ENCODE data around the gene ZMIZ1. TPM values are rescaled to one million over a fixed set of nuclear protein-coding genes. Genes with fewer than 3 reads are reported as not detected.
A peak's percentile ranks its signal among the peaks of the same experiment; 100 is the strongest.

The ZMIZ1 gene
- total RNA-seq, 2 donors from 2014 or later, result 32.9 to 82.6 TPM

DNA sequence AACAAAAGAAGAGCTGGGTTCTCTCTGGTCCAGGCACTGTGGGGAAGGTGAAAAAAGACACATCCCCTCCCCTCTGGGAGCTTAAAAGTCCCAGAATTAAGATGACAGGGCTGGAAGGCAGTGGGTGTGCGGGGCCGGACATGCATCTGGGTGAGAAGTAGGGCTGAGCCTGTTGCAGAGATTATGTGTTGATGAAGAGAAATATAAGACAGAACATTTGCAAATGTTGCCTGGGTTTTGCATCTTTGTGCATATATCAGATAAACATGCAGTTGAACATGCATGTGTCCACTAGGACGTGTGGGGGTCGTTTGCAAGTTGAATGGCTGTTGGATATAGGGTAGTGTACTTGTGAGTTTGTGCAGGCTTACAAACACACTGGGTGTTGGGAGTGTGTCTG lies 184.2 kb downstream of the ZMIZ1 start:
- Mint-ChIP-seq H3K36me3 (ENCODE audit: low read depth) (peaks cover 2% of the 10 kb centered on the region), H3K27ac (no peak overlapping the region), H3K4me1 (peaks cover 23% of the 10 kb centered on the region), H3K4me3 (no peak overlapping the region), H3K9me3 (no peaks in the 10 kb centered on the region), H3K27me3 (no peaks in the 10 kb centered on the region)
- no peak for ATAC-seq (replicated peaks)

- Mint-ChIP-seq H3K4me3 (no peak overlapping the region), H3K4me1 (peaks cover 21% of the 10 kb centered on the region), H3K36me3 (ENCODE audit: low read depth) (no peaks in the 10 kb centered on the region), H3K27ac (no peak overlapping the region), H3K9me3 (no peaks in the 10 kb centered on the region), H3K27me3 (no peaks in the 10 kb centered on the region)
- no peak for ATAC-seq (replicated peaks)
These were observed 184.9 kb downstream of the ZMIZ1 start for GRCh38 chr10:79253704-79254103.

DNA sequence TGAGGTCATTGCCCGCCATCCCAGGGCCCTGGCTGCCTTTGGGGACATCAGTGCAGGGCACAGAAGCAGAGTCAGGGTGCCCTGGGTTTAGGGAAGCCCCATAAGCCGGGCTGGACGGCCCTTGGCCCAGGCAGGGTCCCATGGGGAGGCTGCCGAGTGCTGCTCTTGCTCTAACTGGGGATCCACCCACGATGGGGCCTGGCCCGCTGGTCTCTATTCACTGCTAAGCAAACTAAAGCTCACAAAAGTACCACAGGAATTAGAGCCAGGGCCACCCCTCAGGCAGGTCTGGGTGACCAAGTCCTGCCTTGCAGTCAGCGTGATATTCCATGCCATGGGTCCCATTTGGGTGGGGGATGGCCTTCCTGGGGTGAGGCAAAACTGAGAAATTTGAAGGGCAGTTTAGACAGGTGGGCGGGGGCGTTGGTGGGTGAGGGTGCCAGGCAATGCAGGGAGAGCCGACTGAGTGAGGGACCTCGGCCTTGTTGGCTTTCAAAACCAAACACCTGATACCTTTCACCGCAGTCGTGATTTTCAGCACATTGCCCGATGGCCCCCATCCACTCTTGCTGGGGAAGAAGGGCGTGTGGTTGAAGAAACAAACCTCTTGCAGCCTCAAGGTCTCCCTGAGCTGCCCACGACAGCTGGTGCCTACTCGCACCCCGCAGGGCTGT lies 185.7 kb downstream of the ZMIZ1 start:
- Mint-ChIP-seq H3K27me3 (no peaks in the 10 kb centered on the region), H3K9me3 (no peaks in the 10 kb centered on the region), H3K4me3 (no peak overlapping the region), H3K36me3 (ENCODE audit: low read depth) (no peaks in the 10 kb centered on the region), H3K27ac (no peak overlapping the region), H3K4me1 (peaks cover 23% of the 10 kb centered on the region)
- no peak for ATAC-seq (replicated peaks)

GRCh38 chr10:79255007-79255507 lies 186.3 kb downstream of the ZMIZ1 start:
- peaks cover 5% of the 10 kb centered on the region for H3K36me3 Mint-ChIP-seq (ENCODE audit: low read depth)
- H3K4me1 Mint-ChIP-seq, result peaks cover 23% of the 10 kb centered on the region
- ATAC-seq (replicated peaks), result peak; percentile 60
- H3K9me3 Mint-ChIP-seq, result no peaks in the 10 kb centered on the region
- no peaks in the 10 kb centered on the region for H3K27me3 Mint-ChIP-seq
- no peak overlapping the region for H3K27ac Mint-ChIP-seq
- no peak overlapping the region for H3K4me3 Mint-ChIP-seq

DNA sequence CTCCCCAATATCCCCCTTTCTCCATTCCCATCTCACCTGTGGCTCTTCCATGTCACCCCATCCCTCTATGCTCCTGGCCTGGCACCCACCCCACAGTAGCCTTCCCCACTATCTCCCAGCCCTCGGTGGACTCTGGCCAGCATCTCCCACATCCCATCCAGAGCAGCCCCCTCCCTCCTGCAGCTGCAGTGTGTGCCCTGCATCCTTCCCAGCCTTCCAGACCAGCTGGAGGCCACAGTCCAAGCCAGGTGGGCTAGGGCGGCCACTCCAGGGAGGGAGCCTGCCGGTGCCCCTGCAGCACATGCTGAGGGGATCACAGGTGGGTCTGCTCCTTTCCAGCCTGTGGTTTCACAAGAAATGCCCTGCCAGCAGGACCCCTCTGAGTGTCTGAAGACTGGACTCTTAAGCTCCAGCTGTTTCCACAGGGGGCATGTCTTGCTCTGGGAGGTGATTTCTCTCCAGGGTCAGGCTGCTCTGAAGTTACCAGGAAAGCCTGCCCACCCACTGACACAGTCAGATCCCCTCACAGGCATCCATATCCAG lies 187.6 kb downstream of the ZMIZ1 start:
- Mint-ChIP-seq H3K9me3 (no peaks in the 10 kb centered on the region), H3K27me3 (no peaks in the 10 kb centered on the region), H3K4me3 (no peak overlapping the region), H3K36me3 (ENCODE audit: low read depth) (peaks cover 7% of the 10 kb centered on the region), H3K4me1 (peaks cover 22% of the 10 kb centered on the region), H3K27ac (no peak overlapping the region)
- ATAC-seq (replicated peaks), result no peak

DNA sequence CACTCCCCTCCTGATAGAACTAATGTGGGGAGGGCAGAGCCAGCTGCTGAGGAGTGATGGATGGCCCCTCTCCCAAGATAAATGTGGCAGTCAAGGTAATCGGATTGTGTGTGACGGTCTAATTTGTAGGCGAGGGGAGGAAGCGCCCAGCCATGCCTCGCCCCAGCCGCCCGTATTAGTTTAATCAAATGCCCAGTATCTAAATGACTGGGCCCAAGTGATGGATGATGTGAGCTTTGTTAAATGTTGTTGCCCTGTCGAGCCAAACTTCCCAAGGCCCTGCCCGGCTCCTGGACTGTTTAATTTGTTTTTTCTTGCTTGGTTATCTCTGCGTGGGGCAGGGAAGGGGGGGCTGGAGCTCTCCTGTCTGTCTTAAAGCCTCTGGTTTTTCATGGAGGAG lies 190.1 kb downstream of the ZMIZ1 start:
- Mint-ChIP-seq H3K27me3 (no peaks in the 10 kb centered on the region), H3K9me3 (no peaks in the 10 kb centered on the region), H3K36me3 (ENCODE audit: low read depth) (peaks cover 12% of the 10 kb centered on the region), H3K4me1 (peaks cover 20% of the 10 kb centered on the region), H3K4me3 (no peak overlapping the region), H3K27ac (no peak overlapping the region)
- ATAC-seq (replicated peaks), result no peak

DNA sequence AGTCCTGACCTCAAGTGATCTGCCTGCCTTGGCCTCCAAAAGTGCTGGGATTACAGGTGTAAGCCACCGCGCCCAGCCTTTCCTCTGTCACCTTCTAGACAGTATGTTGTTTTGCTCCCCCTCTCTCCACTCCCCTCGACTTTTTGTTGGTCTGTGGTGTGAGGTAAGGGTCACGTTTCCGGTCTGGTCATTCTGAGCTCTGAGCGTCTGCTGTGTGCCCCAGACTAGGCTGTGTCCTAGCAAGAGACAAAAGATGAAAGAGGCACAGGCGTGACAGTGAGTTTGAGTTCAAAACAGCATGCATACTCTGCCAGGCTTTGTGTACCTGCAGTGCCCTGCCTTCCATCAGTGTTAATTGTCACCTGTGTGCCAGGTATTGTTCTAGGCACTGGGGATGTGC lies 191.1 kb downstream of the ZMIZ1 start:
- ATAC-seq (replicated peaks), result no peak
- H3K27me3 Mint-ChIP-seq, result no peaks in the 10 kb centered on the region
- H3K4me1 Mint-ChIP-seq, result peaks cover 20% of the 10 kb centered on the region
- no peak overlapping the region for H3K4me3 Mint-ChIP-seq
- H3K36me3 Mint-ChIP-seq (ENCODE audit: low read depth), result peaks cover 12% of the 10 kb centered on the region
- no peak overlapping the region for H3K27ac Mint-ChIP-seq
- H3K9me3 Mint-ChIP-seq, result no peaks in the 10 kb centered on the region

GRCh38 chr10:79260811-79261740 lies 192.3 kb downstream of the ZMIZ1 start:
- H3K4me1 Mint-ChIP-seq, result peaks cover 23% of the 10 kb centered on the region
- ATAC-seq (replicated peaks), result no peak
- no peak overlapping the region for H3K27ac Mint-ChIP-seq
- H3K9me3 Mint-ChIP-seq, result no peaks in the 10 kb centered on the region
- H3K36me3 Mint-ChIP-seq (ENCODE audit: low read depth), result peaks cover 17% of the 10 kb centered on the region
- no peaks in the 10 kb centered on the region for H3K27me3 Mint-ChIP-seq
- H3K4me3 Mint-ChIP-seq, result no peak overlapping the region

DNA sequence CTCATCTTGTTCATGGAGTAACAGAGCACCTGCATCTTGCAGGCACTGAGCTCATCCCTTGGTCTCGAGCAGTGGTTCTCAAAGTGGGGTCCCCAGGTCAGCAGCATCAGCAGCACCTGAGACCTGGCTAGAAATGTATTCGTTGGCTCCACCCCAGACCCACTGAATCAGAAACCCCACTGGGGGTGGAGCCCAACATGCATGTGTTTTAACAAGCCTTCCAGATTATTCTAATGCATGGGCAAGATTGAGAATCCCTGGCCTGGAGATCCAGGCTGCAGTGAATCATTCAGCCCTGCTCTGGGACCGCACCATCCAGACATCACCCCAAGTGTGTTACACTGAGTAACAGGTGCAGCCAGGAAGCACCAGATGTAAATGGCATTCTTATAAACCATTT lies 193.4 kb downstream of the ZMIZ1 start:
- Mint-ChIP-seq H3K4me1 (peaks cover 31% of the 10 kb centered on the region), H3K4me3 (no peak overlapping the region), H3K27ac (no peak overlapping the region), H3K9me3 (no peaks in the 10 kb centered on the region), H3K36me3 (ENCODE audit: low read depth) (peaks cover 17% of the 10 kb centered on the region), H3K27me3 (no peaks in the 10 kb centered on the region)
- no peak for ATAC-seq (replicated peaks)

GRCh38 chr10:79262959-79263746 lies 194.4 kb downstream of the ZMIZ1 start:
- no peaks in the 10 kb centered on the region for H3K27me3 Mint-ChIP-seq
- no peak overlapping the region for H3K27ac Mint-ChIP-seq
- H3K36me3 Mint-ChIP-seq (ENCODE audit: low read depth), result peaks cover 17% of the 10 kb centered on the region
- H3K4me1 Mint-ChIP-seq, result peaks cover 32% of the 10 kb centered on the region
- H3K9me3 Mint-ChIP-seq, result no peaks in the 10 kb centered on the region
- no peak overlapping the region for H3K4me3 Mint-ChIP-seq
- ATAC-seq (replicated peaks), result no peak

DNA sequence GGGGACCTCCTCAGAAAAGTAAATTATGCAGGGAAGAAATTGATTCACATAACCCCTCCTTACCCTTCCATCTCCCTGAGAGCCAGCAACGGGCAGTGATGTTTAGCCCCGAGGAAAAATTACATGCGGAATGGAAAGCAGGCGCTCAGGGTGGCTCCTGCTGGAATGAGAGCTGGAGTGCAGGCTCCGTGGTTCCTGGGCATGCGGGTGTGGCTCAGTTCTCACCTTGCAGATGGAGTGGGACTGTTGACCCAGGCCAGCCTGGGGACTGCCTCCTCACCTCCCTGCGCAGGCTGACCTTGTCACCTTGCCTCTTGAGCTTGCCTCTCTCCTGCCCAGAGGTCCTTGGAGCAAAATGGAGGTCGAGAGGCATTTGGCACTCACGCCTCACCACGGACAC lies 195.2 kb downstream of the ZMIZ1 start:
- no peak for ATAC-seq (replicated peaks)
- H3K27ac Mint-ChIP-seq, result peak overlapping the region; percentile 25
- no peak overlapping the region for H3K4me3 Mint-ChIP-seq
- no peaks in the 10 kb centered on the region for H3K9me3 Mint-ChIP-seq
- no peaks in the 10 kb centered on the region for H3K27me3 Mint-ChIP-seq
- H3K36me3 Mint-ChIP-seq (ENCODE audit: low read depth), result peaks cover 24% of the 10 kb centered on the region
- peaks cover 33% of the 10 kb centered on the region for H3K4me1 Mint-ChIP-seq

GRCh38 chr10:79264942-79265341 lies 196.2 kb downstream of the ZMIZ1 start:
- ATAC-seq (replicated peaks), result no peak
- Mint-ChIP-seq H3K4me1 (peaks cover 31% of the 10 kb centered on the region), H3K27me3 (no peaks in the 10 kb centered on the region), H3K9me3 (no peaks in the 10 kb centered on the region), H3K27ac (peak overlapping the region; percentile 62), H3K4me3 (no peak overlapping the region), H3K36me3 (ENCODE audit: low read depth) (peaks cover 20% of the 10 kb centered on the region)

- Mint-ChIP-seq H3K27ac (peak overlapping the region; percentile 62), H3K27me3 (no peaks in the 10 kb centered on the region), H3K36me3 (ENCODE audit: low read depth) (peaks cover 17% of the 10 kb centered on the region), H3K4me3 (peak overlapping the region; percentile 50), H3K9me3 (no peaks in the 10 kb centered on the region), H3K4me1 (peaks cover 27% of the 10 kb centered on the region)
- ATAC-seq (replicated peaks), result peak; percentile 67
These were observed 197.3 kb downstream of the ZMIZ1 start for GRCh38 chr10:79266084-79266483.
